Measurements from ENCODE around the gene KIF26A.

Gene KIF26A

GRCh38 chr14:104112609-104113571, 25.5 kb upstream of the KIF26A start:
- TF ChIP-seq ZNF274 (IDR thresholded peaks at IDR 0.05; ENCODE audit: low read depth, low read length): no peak
- no peak overlapping the region for H3K4me3 ChIP-seq (ENCODE audit: low read length)

- no peak overlapping the region for H3K4me3 ChIP-seq (ENCODE audit: low read length)
These were observed 24.6 kb upstream of the KIF26A start for GRCh38 chr14:104113631-104114420.

GRCh38 chr14:104114421-104115130, 23.8 kb upstream of the KIF26A start:
- no peak overlapping the region for H3K4me3 ChIP-seq (ENCODE audit: low read length)
- no peak for TF ChIP-seq ZNF274 (IDR thresholded peaks at IDR 0.05; ENCODE audit: low read depth, low read length)

More at GRCh38 chr14:104113631-104114420, 24.6 kb upstream of the KIF26A start:
- TF ChIP-seq ZNF274 (IDR thresholded peaks at IDR 0.05; ENCODE audit: low read depth, low read length): no peak

GRCh38 chr14:104115131-104115600, 23.2 kb upstream of the KIF26A start:
- H3K4me3 ChIP-seq (ENCODE audit: low read length): no peak overlapping the region
- TF ChIP-seq ZNF274 (IDR thresholded peaks at IDR 0.05; ENCODE audit: low read depth, low read length): no peak

DNA sequence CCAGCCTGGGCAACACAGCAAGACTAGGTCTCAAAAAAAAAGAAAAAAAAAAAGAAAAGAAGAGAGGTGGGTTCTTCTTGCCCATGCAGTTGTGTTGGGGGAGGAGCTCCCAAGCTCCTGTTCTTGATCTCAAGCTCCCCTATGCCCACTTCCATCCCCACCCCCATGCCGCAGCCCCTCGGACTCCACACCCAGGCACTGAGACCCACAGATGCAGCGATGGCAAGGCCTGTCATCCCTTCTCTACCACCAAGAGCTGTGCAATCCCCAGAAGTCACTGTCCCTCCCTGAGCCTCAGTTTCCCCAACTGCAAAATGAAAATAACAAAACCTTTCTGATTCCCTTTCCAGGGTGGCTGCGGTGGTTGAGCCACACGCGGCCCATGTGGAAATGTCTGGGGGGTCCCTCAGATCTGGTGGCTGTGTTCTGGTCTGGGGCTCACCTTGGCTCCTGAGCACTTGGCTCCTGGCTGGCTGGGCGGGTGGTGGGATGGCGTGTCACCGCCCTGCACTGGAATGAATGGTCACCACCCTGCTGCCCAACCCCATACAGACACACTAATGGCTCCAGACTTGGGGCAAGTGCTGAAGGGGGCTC, 22.6 kb upstream of the KIF26A start:
- no peak for TF ChIP-seq ZNF274 (IDR thresholded peaks at IDR 0.05; ENCODE audit: low read depth, low read length)

DNA sequence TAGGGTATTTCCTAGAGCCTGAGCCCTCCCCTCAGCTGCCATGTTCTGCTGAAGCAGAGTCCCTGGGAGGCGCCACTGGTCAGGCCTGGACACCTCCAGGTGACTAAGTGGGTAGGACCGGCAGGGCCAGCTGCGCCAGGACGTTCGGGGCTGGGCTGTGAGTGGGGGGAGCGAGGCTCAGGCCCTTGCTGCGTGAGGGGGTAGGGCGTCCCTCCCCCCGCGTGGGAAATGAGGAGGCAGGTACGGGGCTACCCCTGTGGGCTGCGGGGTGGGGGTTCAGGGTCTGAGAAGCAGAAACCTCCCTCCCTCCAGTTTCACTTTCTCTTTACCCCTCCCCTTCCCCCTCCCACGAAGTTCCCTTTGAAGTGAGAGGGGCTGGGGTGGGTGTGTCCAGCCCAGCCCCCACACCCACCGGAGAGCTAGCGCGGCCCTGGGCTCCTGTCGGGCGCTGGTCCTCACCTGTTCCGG, 22.1 kb upstream of the KIF26A start:
- H3K4me3 ChIP-seq (ENCODE audit: low read length): no peak overlapping the region
- TF ChIP-seq ZNF274 (IDR thresholded peaks at IDR 0.05; ENCODE audit: low read depth, low read length): no peak

More for the DNA sequence above, 22.6 kb upstream of the KIF26A start:
- H3K4me3 ChIP-seq (ENCODE audit: low read length): no peak overlapping the region

GRCh38 chr14:104116756-104117340, 21.5 kb upstream of the KIF26A start:
- no peak overlapping the region for H3K4me3 ChIP-seq (ENCODE audit: low read length)

GRCh38 chr14:104117341-104118005, 20.9 kb upstream of the KIF26A start:
- no peak overlapping the region for H3K4me3 ChIP-seq (ENCODE audit: low read length)
- no peak for TF ChIP-seq ZNF274 (IDR thresholded peaks at IDR 0.05; ENCODE audit: low read depth, low read length)

More at GRCh38 chr14:104116756-104117340, 21.5 kb upstream of the KIF26A start:
- TF ChIP-seq ZNF274 (IDR thresholded peaks at IDR 0.05; ENCODE audit: low read depth, low read length): no peak

GRCh38 chr14:104118006-104118844, 20.2 kb upstream of the KIF26A start:
- H3K4me3 ChIP-seq (ENCODE audit: low read length): no peak overlapping the region
- TF ChIP-seq ZNF274 (IDR thresholded peaks at IDR 0.05; ENCODE audit: low read depth, low read length): no peak

DNA sequence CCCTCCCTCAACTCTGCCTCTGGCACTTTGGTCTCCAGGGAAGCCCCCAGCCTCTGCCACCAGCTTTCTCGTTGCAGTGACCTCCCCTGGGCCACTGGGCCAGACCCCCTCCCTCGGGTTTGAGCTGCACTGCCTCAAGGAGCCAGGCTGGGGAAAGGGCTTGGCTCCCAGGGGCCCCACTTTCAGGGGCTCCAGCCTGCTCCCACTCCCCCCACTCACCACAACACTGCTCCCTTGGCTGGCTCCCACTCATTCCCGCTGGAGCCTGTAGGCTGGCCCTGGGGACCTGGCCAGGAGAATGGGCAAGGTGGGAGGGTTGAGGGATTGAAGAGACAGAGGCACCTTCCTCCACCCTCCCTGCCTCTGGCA, 19.3 kb upstream of the KIF26A start:
- TF ChIP-seq ZNF274 (IDR thresholded peaks at IDR 0.05; ENCODE audit: low read depth, low read length): no peak

GRCh38 chr14:104119488-104120251, 18.7 kb upstream of the KIF26A start:
- TF ChIP-seq ZNF274 (IDR thresholded peaks at IDR 0.05; ENCODE audit: low read depth, low read length): no peak

More for the DNA sequence above, 19.3 kb upstream of the KIF26A start:
- H3K4me3 ChIP-seq (ENCODE audit: low read length): no peak overlapping the region

More at GRCh38 chr14:104119488-104120251, 18.7 kb upstream of the KIF26A start:
- H3K4me3 ChIP-seq (ENCODE audit: low read length): no peak overlapping the region
